Small intestine (tissue), 7 donors: Measurements from ENCODE around the gene P2RY2. TPM values are rescaled to one million over a fixed set of nuclear protein-coding genes. Genes with fewer than 3 reads are reported as not detected.

Source experiments
- DNase-seq, 2 donors: peaks; one replicate each; pipeline versions ENCODE4 v3.0.0 to v3.0.0-alpha.2; 2013
- FAIRE-seq: peaks from 2 replicates; lab custom pipeline; 2012; peaks lifted over from hg19 to GRCh38; lab: Jason Lieb, UNC
- H3K27ac ChIP-seq, 3 donors: one replicate each; pipeline ENCODE4 v1.5.1; 2013; ENCODE audit warnings: low read length in 2 of 3, mild to moderate bottlenecking in 2 of 3, control low read depth in 1 of 3, inconsistent platforms in 1 of 3, low read depth in 1 of 3, moderate library complexity in 1 of 3
- H3K27me3 ChIP-seq, 3 donors: one replicate each; pipeline ENCODE4 v1.6.1; 2013; ENCODE audit warnings: low read length in 3 of 3, inconsistent platforms in 1 of 3; ENCODE audit not compliant: control insufficient read depth in 3 of 3, insufficient read depth in 3 of 3
- H3K36me3 ChIP-seq, 3 donors: one replicate each; pipeline ENCODE4 v1.6.1; 2013; ENCODE audit warnings: low read length in 3 of 3, inconsistent platforms in 1 of 3, low read depth in 1 of 3, mild to moderate bottlenecking in 1 of 3, moderate library complexity in 1 of 3; ENCODE audit not compliant: control insufficient read depth in 3 of 3, insufficient read depth in 2 of 3
- H3K4me1 ChIP-seq, 3 donors: one replicate each; pipeline ENCODE4 v1.6.1; 2013; ENCODE audit warnings: low read length in 2 of 3, inconsistent platforms in 1 of 3, low read depth in 1 of 3, mild to moderate bottlenecking in 1 of 3, moderate library complexity in 1 of 3; ENCODE audit not compliant: control insufficient read depth in 3 of 3, insufficient read depth in 2 of 3
- H3K4me3 ChIP-seq, 3 donors: one replicate each; pipeline ENCODE4 v1.5.1; 2013; ENCODE audit warnings: low read length in 3 of 3, control low read depth in 1 of 3, inconsistent platforms in 1 of 3, low read depth in 1 of 3, mild to moderate bottlenecking in 1 of 3, moderate library complexity in 1 of 3
- H3K9me3 ChIP-seq, 2 donors: one replicate each; pipeline ENCODE4 v1.6.1; 2013; ENCODE audit warnings: low read depth in 1 of 2, low read length in 1 of 2; ENCODE audit not compliant: control insufficient read depth in 2 of 2, insufficient read depth in 1 of 2
- WGBS, 3 donors: extraction: QIAGEN DNeasy Blood & Tissue Kit; methylation state at CpG; one replicate each; pipeline ENCODE4 v1.1.7; 2013; 5-methylcytosine and 5-hydroxymethylcytosine counted together
- polyA plus RNA-seq, 4 donors: library from polyadenylated mRNA; stranded (reverse) in 3 of 4; unstranded in 1 of 4; fragments of 200-250 nt in 3 of 4; fragments of 120-200 nt in 1 of 4; gene quantifications; one replicate each; pipeline versions ENCODE4 v1.2.1 to v1.2.3, GENCODE V29; 2013
- donor health status: healthy with polysubstance abuse.
- donor health status: control.
- donor health status: control.
- donor health status: Bipolar disorder and iron deficiency.
- donor health status: healthy.

Gene P2RY2
- polyA plus RNA-seq, 4 donors, result 4.1 to 7.4 (median 5.6) TPM

- Histone ChIP-seq H3K27me3 (no peaks in the 10 kb centered on the region), H3K27ac (no peak overlapping the region), H3K4me1 (peaks cover 0 to 60% (median 3%) of the 10 kb centered on the region in 3 donors), H3K36me3 (no peaks in the 10 kb centered on the region), H3K9me3 (peaks cover 0 to 1% of the 10 kb centered on the region in 2 donors), H3K4me3 (no peak overlapping the region)
- 65 to 73% (median 67%) methylated on average over 4 of the region's 4 CpGs for WGBS, 3 donors
- DNase-seq (no peak), FAIRE-seq (no peak)
Measured at GRCh38 chr11:73203790-73204189, 14.3 kb upstream of the P2RY2 start.

GRCh38 chr11:73204711-73205121, 13.4 kb upstream of the P2RY2 start:
- no peak overlapping the region for H3K27ac ChIP-seq
- H3K9me3 ChIP-seq, result peaks cover 0 to 3% of the 10 kb centered on the region in 2 donors
- peaks cover 0 to 58% (median 3%) of the 10 kb centered on the region in 3 donors for H3K4me1 ChIP-seq
- no peak overlapping the region for H3K4me3 ChIP-seq
- no peak for FAIRE-seq
- H3K36me3 ChIP-seq, result no peaks in the 10 kb centered on the region
- WGBS, 3 donors, result 68 to 91% (median 80%) methylated on average over 8 of the region's 8 CpGs
- no peaks in the 10 kb centered on the region for H3K27me3 ChIP-seq
- DNase-seq, result no peak

GRCh38 chr11:73205661-73206343, 12.3 kb upstream of the P2RY2 start:
- Histone ChIP-seq H3K27ac (peak overlapping the region in 1 of 3 donors; percentile 41), H3K36me3 (no peaks in the 10 kb centered on the region), H3K27me3 (no peaks in the 10 kb centered on the region), H3K4me3 (no peak overlapping the region), H3K9me3 (peaks cover 0 to 3% of the 10 kb centered on the region in 2 donors), H3K4me1 (peaks cover 0 to 49% (median 3%) of the 10 kb centered on the region in 3 donors)
- FAIRE-seq (no peak), DNase-seq (peak; percentile 61 to 69)
- 23 to 75% (median 46%) methylated on average over 5 of the region's 5 CpGs for WGBS, 3 donors

GRCh38 chr11:73206801-73207200, 11.3 kb upstream of the P2RY2 start:
- no peaks in the 10 kb centered on the region for H3K27me3 ChIP-seq
- DNase-seq (peak in 1 of 2 donors; percentile 33), FAIRE-seq (no peak)
- WGBS, 3 donors, result 2 to 66% (median 28%) methylated on average over 2 of the region's 2 CpGs
- peaks cover 0 to 3% of the 10 kb centered on the region in 2 donors for H3K9me3 ChIP-seq
- H3K27ac ChIP-seq, result no peak overlapping the region
- H3K4me3 ChIP-seq, result no peak overlapping the region
- no peaks in the 10 kb centered on the region for H3K36me3 ChIP-seq
- peaks cover 0 to 40% (median under 1%) of the 10 kb centered on the region in 3 donors for H3K4me1 ChIP-seq

GRCh38 chr11:73209892-73210291, 8.2 kb upstream of the P2RY2 start:
- WGBS, 3 donors, result 92 to 100% (median 95%) methylated on average over 2 of the region's 2 CpGs
- H3K4me3 ChIP-seq, result no peak overlapping the region
- H3K27me3 ChIP-seq, result no peaks in the 10 kb centered on the region
- H3K4me1 ChIP-seq, result peaks cover 0 to 16% (median 0%) of the 10 kb centered on the region in 3 donors
- H3K9me3 ChIP-seq, result peaks cover 0 to 3% of the 10 kb centered on the region in 2 donors
- H3K27ac ChIP-seq, result no peak overlapping the region
- DNase-seq, result no peak
- no peaks in the 10 kb centered on the region for H3K36me3 ChIP-seq
- no peak for FAIRE-seq

- H3K4me3 ChIP-seq, result no peak overlapping the region
- no peak for FAIRE-seq
- WGBS, 3 donors, result 78 to 87% (median 83%) methylated on average over 4 of the region's 4 CpGs
- H3K4me1 ChIP-seq, result peaks cover 0 to 4% (median 0%) of the 10 kb centered on the region in 3 donors
- no peaks in the 10 kb centered on the region for H3K36me3 ChIP-seq
- peaks cover 0 to 3% of the 10 kb centered on the region in 2 donors for H3K9me3 ChIP-seq
- no peak overlapping the region for H3K27ac ChIP-seq
- DNase-seq, result no peak
- no peaks in the 10 kb centered on the region for H3K27me3 ChIP-seq
Measured at GRCh38 chr11:73210916-73211667, 7.0 kb upstream of the P2RY2 start.

GRCh38 chr11:73213196-73214143, 4.6 kb upstream of the P2RY2 start:
- DNase-seq (no peak), FAIRE-seq (no peak)
- Histone ChIP-seq H3K27ac (no peak overlapping the region), H3K36me3 (no peaks in the 10 kb centered on the region), H3K27me3 (peaks cover 0 to 1% (median 0%) of the 10 kb centered on the region in 3 donors), H3K4me1 (peaks cover 0 to 10% (median 4%) of the 10 kb centered on the region in 3 donors), H3K4me3 (no peak overlapping the region), H3K9me3 (peaks cover 0 to 3% of the 10 kb centered on the region in 2 donors)
- 88 to 89% (median 88%) methylated on average over 8 of the region's 8 CpGs for WGBS, 3 donors
